Measurements from ENCODE around the gene CCDC186. TPM values are rescaled to one million over a fixed set of nuclear protein-coding genes. Genes with fewer than 3 reads are reported as not detected.

The CCDC186 gene
- total and polyA plus RNA-seq, 2 donors (not counting 1 experiment from before 2014, with no cell fraction given) = 13.0 to 15.7 TPM

DNA sequence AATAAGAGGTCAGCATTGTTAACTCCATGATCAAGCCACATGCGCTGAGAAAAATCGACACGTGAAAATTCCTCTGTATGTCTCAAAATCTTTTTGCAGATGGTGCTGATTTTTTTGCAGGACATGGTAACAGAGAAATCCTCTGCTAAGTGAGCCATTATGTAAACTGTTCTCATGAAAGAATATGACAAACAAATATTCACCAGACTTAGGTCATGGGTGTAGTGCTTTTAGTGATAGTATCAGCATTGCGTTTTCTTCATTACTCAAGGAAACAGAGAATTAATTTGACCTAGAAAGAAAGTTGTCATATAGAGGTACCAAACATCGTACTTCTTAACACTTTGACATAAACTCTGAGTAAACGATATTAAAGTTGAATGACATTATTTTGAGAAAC lies 95.7 kb downstream of the CCDC186 start:
- H3K9ac ChIP-seq (ENCODE audit: insufficient read depth, low read length) = no peak overlapping the region
- no peaks in the 10 kb centered on the region for H3K4me1 ChIP-seq (ENCODE audit: control insufficient read depth, extremely low read depth, insufficient read depth, low read length)
- H3K4me2 ChIP-seq (ENCODE audit: extremely low read depth, insufficient read depth, low read length) = no peak overlapping the region
- no peak overlapping the region for H3K4me3 ChIP-seq (replicated peaks in 1 of 4; ENCODE audit: control extremely low read depth in 1 of 4, insufficient read depth in 1 of 4, low read depth in 3 of 4, low read length in 4 of 4)
- H4K20me1 ChIP-seq (ENCODE audit: control insufficient read depth, extremely low read depth, insufficient read depth, low read length) = no peaks in the 10 kb centered on the region
- H3K27me3 ChIP-seq (ENCODE audit: control insufficient read depth, insufficient read depth, low read length) = no peaks in the 10 kb centered on the region
- DNase-seq (ENCODE audit: low read depth in 2 of 2) = no peak
- no peaks in the 10 kb centered on the region for H3K9me3 ChIP-seq (ENCODE audit: control insufficient read depth, insufficient read depth, low read depth, low read length)
- TF ChIP-seq EZH2 (IDR thresholded peaks at IDR 0.05; ENCODE audit: low read length, missing control alignments) = no peak
- TF ChIP-seq, protein P1, sequence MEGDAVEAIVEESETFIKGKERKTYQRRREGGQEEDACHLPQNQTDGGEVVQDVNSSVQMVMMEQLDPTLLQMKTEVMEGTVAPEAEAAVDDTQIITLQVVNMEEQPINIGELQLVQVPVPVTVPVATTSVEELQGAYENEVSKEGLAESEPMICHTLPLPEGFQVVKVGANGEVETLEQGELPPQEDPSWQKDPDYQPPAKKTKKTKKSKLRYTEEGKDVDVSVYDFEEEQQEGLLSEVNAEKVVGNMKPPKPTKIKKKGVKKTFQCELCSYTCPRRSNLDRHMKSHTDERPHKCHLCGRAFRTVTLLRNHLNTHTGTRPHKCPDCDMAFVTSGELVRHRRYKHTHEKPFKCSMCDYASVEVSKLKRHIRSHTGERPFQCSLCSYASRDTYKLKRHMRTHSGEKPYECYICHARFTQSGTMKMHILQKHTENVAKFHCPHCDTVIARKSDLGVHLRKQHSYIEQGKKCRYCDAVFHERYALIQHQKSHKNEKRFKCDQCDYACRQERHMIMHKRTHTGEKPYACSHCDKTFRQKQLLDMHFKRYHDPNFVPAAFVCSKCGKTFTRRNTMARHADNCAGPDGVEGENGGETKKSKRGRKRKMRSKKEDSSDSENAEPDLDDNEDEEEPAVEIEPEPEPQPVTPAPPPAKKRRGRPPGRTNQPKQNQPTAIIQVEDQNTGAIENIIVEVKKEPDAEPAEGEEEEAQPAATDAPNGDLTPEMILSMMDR (conservative IDR thresholded peaks at IDR 0.05 in 1 of 2, IDR thresholded peaks at IDR 0.05 in 1 of 2; ENCODE audit: low read depth in 1 of 2, low read length in 2 of 2) = no peak
- H3K27ac ChIP-seq (ENCODE audit: insufficient read depth, low read length) = no peak overlapping the region
- no peaks in the 10 kb centered on the region for H3K36me3 ChIP-seq (ENCODE audit: control insufficient read depth, insufficient read depth, low read length)
- H2AFZ ChIP-seq (ENCODE audit: low read length) = no peak overlapping the region
- no peaks in the 10 kb centered on the region for H3K79me2 ChIP-seq (ENCODE audit: control insufficient read depth, insufficient read depth, low read length)

DNA sequence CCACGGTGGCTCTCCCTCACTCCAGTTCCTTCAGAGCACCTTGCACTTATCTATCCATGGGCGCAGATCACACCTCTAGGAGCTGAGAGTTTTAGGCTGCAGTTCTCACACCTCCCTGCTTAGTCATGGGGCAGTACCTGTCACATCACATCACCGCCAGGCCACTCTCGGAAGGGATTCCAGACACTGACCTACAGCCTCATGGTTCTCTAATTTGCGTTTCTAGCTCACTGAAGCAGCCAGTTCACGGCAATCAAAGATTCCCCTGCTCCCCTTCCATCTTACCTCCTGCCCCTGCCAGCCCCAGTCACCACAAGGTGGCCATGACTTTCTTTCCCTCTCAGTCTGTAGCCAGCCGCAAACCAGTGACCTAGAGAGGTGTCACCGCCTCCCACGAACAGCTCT lies 96.2 kb downstream of the CCDC186 start:
- DNase-seq (ENCODE audit: low read depth in 2 of 2) = no peak
- no peaks in the 10 kb centered on the region for H3K27me3 ChIP-seq (ENCODE audit: control insufficient read depth, insufficient read depth, low read length)
- no peaks in the 10 kb centered on the region for H3K36me3 ChIP-seq (ENCODE audit: control insufficient read depth, insufficient read depth, low read length)
- no peak overlapping the region for H3K4me2 ChIP-seq (ENCODE audit: extremely low read depth, insufficient read depth, low read length)
- no peaks in the 10 kb centered on the region for H3K9me3 ChIP-seq (ENCODE audit: control insufficient read depth, insufficient read depth, low read depth, low read length)
- no peak overlapping the region for H3K9ac ChIP-seq (ENCODE audit: insufficient read depth, low read length)
- TF ChIP-seq, protein P1 (conservative IDR thresholded peaks at IDR 0.05 in 1 of 2, IDR thresholded peaks at IDR 0.05 in 1 of 2; ENCODE audit: low read depth in 1 of 2, low read length in 2 of 2) = no peak
- no peak for TF ChIP-seq EZH2 (IDR thresholded peaks at IDR 0.05; ENCODE audit: low read length, missing control alignments)
- no peak overlapping the region for H3K4me3 ChIP-seq (replicated peaks in 1 of 4; ENCODE audit: control extremely low read depth in 1 of 4, insufficient read depth in 1 of 4, low read depth in 3 of 4, low read length in 4 of 4)
- no peaks in the 10 kb centered on the region for H3K4me1 ChIP-seq (ENCODE audit: control insufficient read depth, extremely low read depth, insufficient read depth, low read length)
- H4K20me1 ChIP-seq (ENCODE audit: control insufficient read depth, extremely low read depth, insufficient read depth, low read length) = no peaks in the 10 kb centered on the region
- H2AFZ ChIP-seq (ENCODE audit: low read length) = no peak overlapping the region
- no peak overlapping the region for H3K27ac ChIP-seq (ENCODE audit: insufficient read depth, low read length)
- no peaks in the 10 kb centered on the region for H3K79me2 ChIP-seq (ENCODE audit: control insufficient read depth, insufficient read depth, low read length)

DNA sequence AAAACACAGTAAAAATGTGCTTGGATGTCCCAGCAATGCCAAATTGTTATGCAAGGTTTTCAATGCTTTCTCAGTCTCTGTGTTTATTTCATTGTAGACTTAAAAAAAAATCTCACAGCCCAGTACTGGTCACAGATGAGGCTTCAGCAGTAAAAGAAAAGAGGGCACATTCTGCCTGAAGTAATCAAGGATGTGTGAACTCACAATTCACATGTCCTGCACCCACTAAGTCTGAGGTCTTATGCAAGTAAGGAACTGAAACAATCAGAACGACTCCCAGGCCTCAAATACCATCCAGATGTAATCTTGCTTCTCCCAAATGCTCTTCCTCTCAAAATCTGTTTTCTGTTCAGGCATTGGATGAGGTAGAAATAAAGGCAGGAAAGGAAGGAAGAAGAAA lies 96.7 kb downstream of the CCDC186 start:
- no peak overlapping the region for H2AFZ ChIP-seq (ENCODE audit: low read length)
- no peaks in the 10 kb centered on the region for H3K36me3 ChIP-seq (ENCODE audit: control insufficient read depth, insufficient read depth, low read length)
- DNase-seq (ENCODE audit: low read depth in 2 of 2) = no peak
- no peak overlapping the region for H3K9ac ChIP-seq (ENCODE audit: insufficient read depth, low read length)
- no peaks in the 10 kb centered on the region for H4K20me1 ChIP-seq (ENCODE audit: control insufficient read depth, extremely low read depth, insufficient read depth, low read length)
- no peak overlapping the region for H3K4me2 ChIP-seq (ENCODE audit: extremely low read depth, insufficient read depth, low read length)
- H3K27me3 ChIP-seq (ENCODE audit: control insufficient read depth, insufficient read depth, low read length) = no peaks in the 10 kb centered on the region
- no peak overlapping the region for H3K4me3 ChIP-seq (replicated peaks in 1 of 4; ENCODE audit: control extremely low read depth in 1 of 4, insufficient read depth in 1 of 4, low read depth in 3 of 4, low read length in 4 of 4)
- TF ChIP-seq, protein P1 (conservative IDR thresholded peaks at IDR 0.05 in 1 of 2, IDR thresholded peaks at IDR 0.05 in 1 of 2; ENCODE audit: low read depth in 1 of 2, low read length in 2 of 2) = no peak
- no peak for TF ChIP-seq EZH2 (IDR thresholded peaks at IDR 0.05; ENCODE audit: low read length, missing control alignments)
- H3K4me1 ChIP-seq (ENCODE audit: control insufficient read depth, extremely low read depth, insufficient read depth, low read length) = no peaks in the 10 kb centered on the region
- no peaks in the 10 kb centered on the region for H3K79me2 ChIP-seq (ENCODE audit: control insufficient read depth, insufficient read depth, low read length)
- H3K27ac ChIP-seq (ENCODE audit: insufficient read depth, low read length) = no peak overlapping the region
- H3K9me3 ChIP-seq (ENCODE audit: control insufficient read depth, insufficient read depth, low read depth, low read length) = no peaks in the 10 kb centered on the region

All from fibroblast of lung (primary cell).